ENCODE measurements around the gene ARHGDIG. TPM values are rescaled to one million over a fixed set of nuclear protein-coding genes. Genes with fewer than 3 reads are reported as not detected.

Gene ARHGDIG
- total and polyA plus RNA-seq, 2 donors (not counting 3 experiments of a cell fraction or from before 2014, with no cell fraction given): 0.93 to 2.2 TPM

GRCh38 chr16:311725-312124 lies 31.3 kb downstream of the ARHGDIG start:
- H3K9ac ChIP-seq (replicated peaks; ENCODE audit: extremely low read depth, insufficient read depth, low read length): no peak overlapping the region
- intact Hi-C loops (cut with micrococcal nuclease) (no loop called here), dilution Hi-C loops (cut with MboI; ENCODE audit: extremely low pct_ligation_motif_present, low sequenced_read_pairs) (no loop called here)
- no peaks in the 10 kb centered on the region for H3K27me3 ChIP-seq (ENCODE audit: control insufficient read depth in 2 of 2, insufficient read depth in 2 of 2, low read length in 2 of 2)
- H3K4me1 ChIP-seq (ENCODE audit: control insufficient read depth, extremely low read depth, insufficient read depth, low read length): no peaks in the 10 kb centered on the region
- DNase-seq (ENCODE audit: low read depth, low spot score): no peak
- CTCF ChIA-PET: interaction anchor here (1.8 kb wide), 1 partner anchor 9 kb away, joined by 4 read pairs; no protein-coding TSS in a partner anchor
- no peak overlapping the region for H2AFZ ChIP-seq (ENCODE audit: low read depth, low read length)
- no peak for FAIRE-seq
- H3K4me2 ChIP-seq (ENCODE audit: insufficient read depth, low read length): no peak overlapping the region
- TF ChIP-seq POLR2A (IDR thresholded peaks at IDR 0.05; ENCODE audit: low read depth, low read length) (no peak), MAX (IDR thresholded peaks at IDR 0.05; ENCODE audit: insufficient read depth, insufficient read length) (no peak)
- H3K36me3 ChIP-seq (ENCODE audit: control insufficient read depth in 2 of 2, extremely low read depth in 1 of 2, insufficient read depth in 2 of 2, low read length in 2 of 2): peaks cover 3 to 38% of the 10 kb centered on the region in 2 experiments
- peaks cover 6% of the 10 kb centered on the region for H3K79me2 ChIP-seq (ENCODE audit: control insufficient read depth, insufficient read depth, low read length)
- H3K27ac ChIP-seq (ENCODE audit: insufficient read depth, low read depth, low read length): no peak overlapping the region
- no peaks in the 10 kb centered on the region for H4K20me1 ChIP-seq (replicated peaks; ENCODE audit: control insufficient read depth, extremely low read depth, insufficient read depth, low read length)
- no peaks in the 10 kb centered on the region for H3K9me3 ChIP-seq (replicated peaks; ENCODE audit: control insufficient read depth, insufficient read depth, low read length)
- POLR2A ChIA-PET: no interaction called here
- H3K4me3 ChIP-seq (replicated peaks in 1 of 3; ENCODE audit: insufficient read depth in 1 of 3, low read depth in 1 of 3, low read length in 3 of 3): no peak overlapping the region
- no peaks in the 10 kb centered on the region for H3K9me1 ChIP-seq (replicated peaks; ENCODE audit: control insufficient read depth, extremely low read depth, insufficient read depth, low read length)
- BruUV-seq (replicated peaks): no TSS peak

- Histone ChIP-seq H3K9me1 (replicated peaks; ENCODE audit: control insufficient read depth, extremely low read depth, insufficient read depth, low read length) (no peaks in the 10 kb centered on the region), H3K4me1 (ENCODE audit: control insufficient read depth, extremely low read depth, insufficient read depth, low read length) (no peaks in the 10 kb centered on the region), H2AFZ (ENCODE audit: low read depth, low read length) (no peak overlapping the region), H3K79me2 (ENCODE audit: control insufficient read depth, insufficient read depth, low read length) (peaks cover 26% of the 10 kb centered on the region), H3K9me3 (replicated peaks; ENCODE audit: control insufficient read depth, insufficient read depth, low read length) (no peaks in the 10 kb centered on the region), H4K20me1 (replicated peaks; ENCODE audit: control insufficient read depth, extremely low read depth, insufficient read depth, low read length) (no peaks in the 10 kb centered on the region), H3K27me3 (ENCODE audit: control insufficient read depth in 2 of 2, insufficient read depth in 2 of 2, low read length in 2 of 2) (no peaks in the 10 kb centered on the region), H3K36me3 (ENCODE audit: control insufficient read depth in 2 of 2, extremely low read depth in 1 of 2, insufficient read depth in 2 of 2, low read length in 2 of 2) (peaks cover 3 to 24% of the 10 kb centered on the region in 2 experiments), H3K9ac (replicated peaks; ENCODE audit: extremely low read depth, insufficient read depth, low read length) (no peak overlapping the region), H3K27ac (ENCODE audit: insufficient read depth, low read depth, low read length) (no peak overlapping the region), H3K4me2 (ENCODE audit: insufficient read depth, low read length) (no peak overlapping the region), H3K4me3 (replicated peaks in 1 of 3; ENCODE audit: insufficient read depth in 1 of 3, low read depth in 1 of 3, low read length in 3 of 3) (no peak overlapping the region)
- dilution Hi-C loops (cut with MboI; ENCODE audit: extremely low pct_ligation_motif_present, low sequenced_read_pairs): no loop called here
- no peak for FAIRE-seq
- ChIA-PET POLR2A (no interaction called here), CTCF (no interaction called here)
- intact Hi-C loops (cut with micrococcal nuclease): no loop called here
- DNase-seq (ENCODE audit: low read depth, low spot score): no peak
- TF ChIP-seq JUN (IDR thresholded peaks at IDR 0.05; ENCODE audit: borderline replicate concordance, insufficient read depth, insufficient read length, low read depth) (no peak), MAX (IDR thresholded peaks at IDR 0.05; ENCODE audit: insufficient read depth, insufficient read length) (no peak), FOS (IDR thresholded peaks at IDR 0.05; ENCODE audit: borderline replicate concordance, insufficient read depth, low read length) (no peak), POLR2AphosphoS5 (IDR thresholded peaks at IDR 0.05; ENCODE audit: insufficient read depth, low read depth, low read length) (no peak), EZH2 (IDR thresholded peaks at IDR 0.05; ENCODE audit: borderline replicate concordance, low read depth, low read length, severe bottlenecking) (no peak), CTCF (IDR thresholded peaks at IDR 0.05; ENCODE audit: extremely low read depth in 1 of 2, insufficient read depth in 1 of 2, low read depth in 1 of 2, low read length in 2 of 2) (no peak), MYC (IDR thresholded peaks at IDR 0.05; ENCODE audit: low read depth, low read length) (no peak), GATA2 (IDR thresholded peaks at IDR 0.05; ENCODE audit: insufficient read depth, insufficient read length, low read depth, low read length) (no peak)
- no TSS peak for BruUV-seq (replicated peaks)
Observed at GRCh38 chr16:314351-314750, 34.0 kb downstream of the ARHGDIG start.

Data from endothelial cell of umbilical vein (primary cell).